Hepatocyte (in vitro differentiated cells): ENCODE results near the gene MYO18B. TPM values are rescaled to one million over a fixed set of nuclear protein-coding genes. Genes with fewer than 3 reads are reported as not detected.

ENCODE experiments used
- DNase-seq: peaks from one replicate; pipeline ENCODE4 v3.0.0-alpha.2; 2016; ENCODE audit warnings: low spot score
- H2AFZ ChIP-seq: fragments of 200-600 bp; sonication (generic); 2 replicates; pipeline ENCODE4 v1.6.0; 2016; ENCODE audit warnings: antibody characterized with exemption, mild to moderate bottlenecking
- H3K27ac ChIP-seq: fragments of 200-600 bp; sonication (generic); 2 replicates; pipeline ENCODE4 v1.5.1; 2016; ENCODE audit warnings: mild to moderate bottlenecking
- H3K27me3 ChIP-seq: fragments of 200-600 bp; sonication (generic); 2 replicates; pipeline ENCODE4 v1.6.1; 2016
- H3K36me3 ChIP-seq: fragments of 200-600 bp; sonication (generic); replicated peaks from 2 replicates; pipeline ENCODE4 v1.5.1; 2016; ENCODE audit warnings: low read depth; ENCODE audit not compliant: insufficient read depth
- H3K4me1 ChIP-seq: fragments of 200-600 bp; sonication (generic); 2 replicates; pipeline ENCODE4 v1.5.1; 2016; ENCODE audit warnings: mild to moderate bottlenecking, moderate library complexity; ENCODE audit not compliant: insufficient read depth
- H3K4me2 ChIP-seq: fragments of 200-600 bp; sonication (generic); 2 replicates; pipeline ENCODE4 v1.6.0; 2016
- H3K4me3 ChIP-seq: fragments of 200-600 bp; sonication (generic); 2 replicates; pipeline ENCODE4 v1.5.1; 2016; ENCODE audit warnings: mild to moderate bottlenecking
- H3K79me2 ChIP-seq: fragments of 200-600 bp; sonication (generic); 2 replicates; pipeline ENCODE4 v1.6.0; 2017; ENCODE audit warnings: mild to moderate bottlenecking
- H3K9me2 ChIP-seq: fragments of 200-600 bp; sonication (generic); replicated peaks from 2 replicates; pipeline ENCODE4 v1.6.0; 2017; ENCODE audit warnings: mild to moderate bottlenecking; ENCODE audit not compliant: insufficient read depth
- H3K9me3 ChIP-seq: fragments of 200-600 bp; sonication (generic); 2 replicates; pipeline ENCODE4 v1.5.1; 2016; ENCODE audit warnings: low read depth, mild to moderate bottlenecking
- H4K20me1 ChIP-seq: fragments of 200-600 bp; sonication (generic); 2 replicates; pipeline ENCODE4 v1.6.0; 2016; ENCODE audit warnings: mild to moderate bottlenecking; ENCODE audit not compliant: insufficient read depth, poor library complexity, severe bottlenecking
- EZH2 ChIP-seq: fragments of 200-600 bp; sonication (generic); IDR thresholded peaks from 2 replicates; pipeline ENCODE4 v1.6.1; 2016; ENCODE audit warnings: antibody characterized with exemption, mild to moderate bottlenecking, borderline replicate concordance
- EZH2phosphoT487 ChIP-seq: fragments of 200-600 bp; sonication (generic); IDR thresholded peaks from one replicate; pipeline ENCODE4 v1.6.1; 2018; ENCODE audit warnings: antibody characterized with exemption, mild to moderate bottlenecking, low read depth, moderate library complexity; ENCODE audit not compliant: unreplicated experiment, severe bottlenecking
- WGBS: methylation state at CpG from one replicate; pipeline ENCODE4 v1.1.6; 2016; ENCODE audit warnings: low lambda C conversion rate; ENCODE audit errors: missing lambda C conversion rate; 5-methylcytosine and 5-hydroxymethylcytosine counted together
- polyA plus RNA-seq: library from polyadenylated mRNA; unstranded; fragments of >200 nt; fragmentation: Nextera tagmentation; extraction: Ambion mirVana; gene quantifications from 2 replicates; pipeline ENCODE4 v1.2.1, GENCODE V29; 2016
- small RNA-seq: library from RNA; depleted of rRNA; stranded (forward); fragments of <200 nt; gene quantifications from one replicate; pipeline ENCODE3, GENCODE V24; 2014
- total RNA-seq: library from RNA; depleted of rRNA; stranded (reverse); fragments of >200 nt; gene quantifications from 2 replicates; pipeline ENCODE4 v1.2.3, GENCODE V29; 2014
- TF ChIP-seq, protein P1 (sequence below): fragments of 200-600 bp; sonication (generic); IDR thresholded peaks from 2 replicates; pipeline ENCODE4 v1.5.1; 2016; ENCODE audit warnings: antibody characterized with exemption, mild to moderate bottlenecking; ENCODE audit not compliant: poor library complexity

Gene MYO18B
- total and polyA plus RNA-seq, 2 experiments from 2014 or later: 0.23 TPM; not detected in 1

GRCh38 chr22:26072621-26073020, 330.6 kb downstream of the MYO18B start:
- Histone ChIP-seq H3K27me3 (peaks cover 16% of the 10 kb centered on the region), H3K27ac (no peak overlapping the region), H4K20me1 (no peaks in the 10 kb centered on the region), H3K9me2 (no peaks in the 10 kb centered on the region), H3K79me2 (no peaks in the 10 kb centered on the region), H3K4me3 (no peak overlapping the region), H3K4me1 (no peaks in the 10 kb centered on the region), H3K4me2 (no peak overlapping the region), H3K9me3 (no peaks in the 10 kb centered on the region), H2AFZ (no peak overlapping the region), H3K36me3 (no peaks in the 10 kb centered on the region)
- WGBS: 81% methylated on average over 3 of the region's 3 CpGs
- no peak for DNase-seq
- no peak for TF ChIP-seq EZH2phosphoT487
- TF ChIP-seq, protein P1, sequence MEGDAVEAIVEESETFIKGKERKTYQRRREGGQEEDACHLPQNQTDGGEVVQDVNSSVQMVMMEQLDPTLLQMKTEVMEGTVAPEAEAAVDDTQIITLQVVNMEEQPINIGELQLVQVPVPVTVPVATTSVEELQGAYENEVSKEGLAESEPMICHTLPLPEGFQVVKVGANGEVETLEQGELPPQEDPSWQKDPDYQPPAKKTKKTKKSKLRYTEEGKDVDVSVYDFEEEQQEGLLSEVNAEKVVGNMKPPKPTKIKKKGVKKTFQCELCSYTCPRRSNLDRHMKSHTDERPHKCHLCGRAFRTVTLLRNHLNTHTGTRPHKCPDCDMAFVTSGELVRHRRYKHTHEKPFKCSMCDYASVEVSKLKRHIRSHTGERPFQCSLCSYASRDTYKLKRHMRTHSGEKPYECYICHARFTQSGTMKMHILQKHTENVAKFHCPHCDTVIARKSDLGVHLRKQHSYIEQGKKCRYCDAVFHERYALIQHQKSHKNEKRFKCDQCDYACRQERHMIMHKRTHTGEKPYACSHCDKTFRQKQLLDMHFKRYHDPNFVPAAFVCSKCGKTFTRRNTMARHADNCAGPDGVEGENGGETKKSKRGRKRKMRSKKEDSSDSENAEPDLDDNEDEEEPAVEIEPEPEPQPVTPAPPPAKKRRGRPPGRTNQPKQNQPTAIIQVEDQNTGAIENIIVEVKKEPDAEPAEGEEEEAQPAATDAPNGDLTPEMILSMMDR: no peak
- TF ChIP-seq EZH2: no peak

DNA sequence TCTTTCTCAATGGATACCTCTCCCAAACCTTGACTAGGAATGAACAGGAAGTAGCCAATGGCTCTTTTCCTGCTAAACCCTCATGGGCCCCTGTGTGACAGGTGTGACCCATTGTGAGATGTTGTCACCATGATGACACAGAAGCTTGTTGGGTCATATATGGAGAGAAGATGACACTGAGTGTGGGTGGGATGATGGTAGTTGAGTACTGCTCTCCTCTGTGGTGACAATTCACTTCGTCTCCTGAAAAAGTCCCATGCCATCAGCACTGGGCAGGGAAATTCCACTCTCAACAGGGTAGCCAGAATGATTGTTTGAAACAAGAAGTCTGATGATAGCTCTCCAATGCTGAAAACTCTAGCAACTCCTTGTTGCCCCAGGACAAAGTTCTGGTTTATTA, 333.3 kb downstream of the MYO18B start:
- H3K27ac ChIP-seq: no peak overlapping the region
- TF ChIP-seq EZH2 (no peak), EZH2phosphoT487 (no peak)
- TF ChIP-seq, protein P1: no peak
- H3K79me2 ChIP-seq: no peaks in the 10 kb centered on the region
- H3K36me3 ChIP-seq: no peaks in the 10 kb centered on the region
- H2AFZ ChIP-seq: no peak overlapping the region
- H4K20me1 ChIP-seq: no peaks in the 10 kb centered on the region
- H3K9me2 ChIP-seq: no peaks in the 10 kb centered on the region
- H3K4me1 ChIP-seq: no peaks in the 10 kb centered on the region
- no peak for DNase-seq
- 94% methylated on average over 1 of the region's 1 CpG for WGBS
- H3K27me3 ChIP-seq: no peaks in the 10 kb centered on the region
- no peak overlapping the region for H3K4me3 ChIP-seq
- no peaks in the 10 kb centered on the region for H3K9me3 ChIP-seq
- H3K4me2 ChIP-seq: no peak overlapping the region

DNA sequence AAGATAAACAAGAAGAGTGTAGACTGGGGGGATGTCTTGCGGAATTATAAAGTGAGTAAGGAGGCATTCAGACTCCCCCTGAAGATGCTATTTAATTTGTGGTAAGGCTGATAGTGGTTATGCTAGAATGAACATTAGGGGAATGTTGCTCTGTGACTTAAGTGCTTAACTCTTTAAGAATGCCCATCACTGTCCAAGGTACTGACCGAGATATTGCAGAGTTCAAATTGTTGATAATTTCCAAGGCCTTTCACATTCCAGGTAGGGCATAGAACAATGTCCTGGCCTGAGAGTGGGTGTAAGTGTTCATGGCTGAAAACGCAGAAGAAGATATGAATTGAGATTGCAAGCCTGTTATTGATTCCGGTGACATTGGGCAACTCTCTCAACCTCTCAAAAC, 337.0 kb downstream of the MYO18B start:
- peak; percentile 20 for DNase-seq

More for the DNA sequence above, 337.0 kb downstream of the MYO18B start:
- WGBS: 71% methylated on average over 4 of the region's 4 CpGs
- Histone ChIP-seq H2AFZ (no peak overlapping the region), H3K27ac (no peak overlapping the region), H3K27me3 (peaks cover 7% of the 10 kb centered on the region), H3K9me2 (no peaks in the 10 kb centered on the region), H4K20me1 (no peaks in the 10 kb centered on the region), H3K9me3 (no peaks in the 10 kb centered on the region), H3K4me2 (no peak overlapping the region), H3K4me1 (no peaks in the 10 kb centered on the region), H3K36me3 (no peaks in the 10 kb centered on the region), H3K79me2 (no peaks in the 10 kb centered on the region), H3K4me3 (no peak overlapping the region)
- TF ChIP-seq, protein P1: no peak
- TF ChIP-seq EZH2phosphoT487 (no peak), EZH2 (no peak)

Small RNA genes lying within 50 kb of the gene (small RNA-seq; reads per million reads assigned to genes)
- gene RN7SKP169 (not detected), gene RNA5SP494 (not detected), gene Z98949.2 (not detected)

Other genes with a start within 250 kb of the MYO18B start
- 7.1 and 7.3 TPM in 2 replicates for gene GRK3, start 177.5 kb upstream of the MYO18B start, total RNA-seq
- gene GRK3, start 177.5 kb upstream of the MYO18B start, polyA plus RNA-seq: 1.5 and 2.8 TPM in 2 replicates